GM10847 (cell line): ENCODE results near the gene B3GALNT2.

Experiments used
- POLR2A ChIP-seq: IDR thresholded peaks from 2 replicates; pipeline ENCODE4 v1.6.1; 2011; ENCODE audit not compliant: insufficient read length; ENCODE audit errors: extremely low read depth

Gene B3GALNT2

DNA sequence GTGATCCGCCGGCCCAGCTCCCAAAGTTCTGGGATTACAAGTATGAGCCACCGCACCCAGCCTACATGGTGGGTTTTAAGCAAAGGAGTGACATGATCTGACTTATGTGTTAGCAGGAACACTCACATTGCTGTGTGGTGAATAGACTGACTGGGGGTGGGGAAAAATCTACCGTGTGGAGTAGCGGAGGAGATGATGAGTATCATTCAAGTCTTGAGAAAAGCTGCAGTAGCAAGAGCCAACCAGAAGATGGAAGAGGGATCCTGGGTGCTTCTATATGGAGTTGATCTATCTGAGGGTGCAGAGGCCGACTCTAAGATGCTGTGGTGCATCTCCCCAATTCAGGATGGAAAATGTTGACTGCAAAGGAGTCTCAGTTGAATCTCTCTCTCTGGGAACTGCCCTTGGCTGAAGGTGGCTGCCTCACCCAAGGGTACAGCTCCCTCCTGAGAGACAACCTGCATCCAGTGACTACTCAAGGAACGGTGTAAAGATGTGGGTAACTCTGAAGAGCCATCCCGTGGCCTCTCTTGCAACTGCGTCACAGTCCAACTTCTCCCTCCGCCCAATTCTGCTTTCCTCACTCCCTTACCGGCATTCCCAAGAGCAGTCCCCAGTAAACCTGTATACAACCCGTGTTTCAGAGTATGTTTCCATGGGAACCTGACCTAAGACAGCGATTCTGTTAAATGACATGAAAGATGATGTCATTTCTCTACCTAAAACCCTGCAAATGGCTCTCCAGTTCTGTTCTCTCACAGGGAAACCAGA lies 7.4 kb upstream of the B3GALNT2 start:
- TF ChIP-seq POLR2A = no peak

DNA sequence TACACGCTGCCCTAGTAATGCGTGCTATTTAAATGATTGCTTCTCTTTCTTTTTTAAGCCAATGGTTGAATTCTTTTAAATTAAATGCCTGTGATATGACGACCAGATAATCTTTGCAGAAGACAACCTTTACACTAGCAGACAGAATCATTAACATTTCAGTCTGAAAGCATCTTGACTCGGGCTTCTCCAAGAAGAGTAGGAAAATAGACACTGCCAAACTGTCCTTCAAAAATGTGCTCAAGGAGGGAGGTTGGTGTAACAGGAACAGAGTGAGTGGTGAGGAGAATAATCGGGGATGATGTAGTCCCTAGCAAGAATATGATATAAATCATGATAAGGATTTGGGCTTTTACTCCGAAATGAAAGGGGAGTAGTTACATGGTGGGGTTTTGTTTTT lies 6.6 kb upstream of the B3GALNT2 start:
- no peak for TF ChIP-seq POLR2A

DNA sequence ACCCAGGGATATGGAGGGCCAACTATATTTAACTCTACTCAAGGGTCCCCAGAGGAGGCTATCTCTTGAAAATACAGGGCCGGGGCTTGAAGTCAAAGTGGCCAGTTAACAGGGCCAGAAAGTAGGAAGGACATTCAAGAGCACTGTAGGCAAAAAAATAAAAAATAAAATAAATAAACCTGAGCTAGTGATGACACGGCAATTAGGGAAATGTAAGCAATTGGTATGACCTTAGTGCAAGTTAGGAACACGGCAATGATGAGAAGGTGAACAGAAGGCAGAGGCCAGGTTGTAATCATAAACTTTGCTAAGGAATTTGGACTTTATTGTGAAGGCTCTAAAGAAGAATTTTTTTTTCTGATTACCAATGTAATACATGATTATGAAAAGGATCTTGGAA lies 3.4 kb upstream of the B3GALNT2 start:
- no peak for TF ChIP-seq POLR2A

DNA sequence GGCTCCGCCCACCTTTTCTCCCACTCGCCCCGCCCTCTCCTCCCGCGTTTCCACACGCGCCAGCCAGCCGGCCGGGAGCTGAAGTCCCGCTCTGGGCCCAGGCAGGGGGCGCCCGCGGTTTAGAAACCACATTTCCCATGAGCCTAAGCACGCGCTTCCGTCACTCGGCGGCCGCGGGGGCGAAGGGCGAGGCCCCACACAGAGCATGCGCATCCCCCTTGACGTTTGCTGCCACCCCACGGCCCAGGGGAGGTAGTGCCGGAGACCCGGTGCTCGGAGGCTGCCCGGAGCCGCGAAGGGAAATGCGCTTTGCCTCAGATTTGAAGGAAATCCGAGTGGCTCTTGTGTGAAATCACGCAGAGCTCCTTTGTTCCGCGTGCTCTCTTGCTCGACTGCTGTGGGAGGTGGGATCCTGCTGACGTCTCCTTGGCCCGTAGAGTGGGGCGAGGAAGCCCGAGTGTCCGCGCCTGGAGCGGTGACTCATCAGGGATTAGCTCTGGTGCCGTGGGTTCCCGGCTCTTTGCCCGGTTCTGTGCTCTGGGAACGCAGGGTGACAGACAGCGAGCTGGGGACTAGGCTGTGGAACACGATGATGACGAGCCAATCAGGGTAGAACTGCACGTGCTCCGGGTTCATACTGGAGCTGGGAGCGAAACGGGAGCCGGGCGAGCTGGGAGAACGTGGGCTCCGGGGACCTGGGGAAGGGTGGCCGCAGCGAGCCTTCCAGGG lies 406 bp upstream of the B3GALNT2 start:
- peak; percentile 52 for TF ChIP-seq POLR2A

DNA sequence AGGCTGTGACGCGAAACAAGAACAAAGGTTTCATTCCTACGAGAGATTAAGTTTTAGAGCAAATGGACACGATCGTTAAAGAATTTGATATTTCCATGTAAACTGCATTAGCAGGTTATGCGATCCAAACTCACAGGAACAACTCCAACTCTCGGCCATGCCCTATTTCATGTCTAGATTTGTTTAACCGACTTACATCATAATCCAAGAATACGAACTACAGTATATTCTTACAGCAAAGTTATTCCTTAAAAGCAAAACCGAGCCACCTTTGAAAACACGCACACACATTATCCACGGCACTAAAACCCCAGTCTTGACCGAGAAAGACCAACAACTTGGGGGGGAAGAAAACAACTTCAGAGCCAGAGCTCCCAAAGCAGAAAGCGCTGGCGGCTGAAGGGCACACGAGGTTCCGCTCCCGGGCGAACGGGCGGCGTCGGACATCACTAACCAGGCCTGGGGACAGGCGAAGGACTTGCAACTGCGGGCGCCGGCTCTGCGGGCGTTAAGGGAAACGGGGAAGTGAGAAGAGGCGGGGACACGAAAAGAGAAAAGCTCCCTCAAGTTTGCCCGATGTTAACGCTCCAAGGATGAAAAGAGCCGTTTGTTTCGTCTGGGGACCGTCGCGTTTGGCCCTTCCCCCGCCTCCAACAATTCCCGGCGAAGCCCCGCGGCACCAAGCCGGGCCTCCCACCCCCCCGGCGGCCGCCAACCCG lies 690 bp downstream of the B3GALNT2 start:
- no peak for TF ChIP-seq POLR2A

DNA sequence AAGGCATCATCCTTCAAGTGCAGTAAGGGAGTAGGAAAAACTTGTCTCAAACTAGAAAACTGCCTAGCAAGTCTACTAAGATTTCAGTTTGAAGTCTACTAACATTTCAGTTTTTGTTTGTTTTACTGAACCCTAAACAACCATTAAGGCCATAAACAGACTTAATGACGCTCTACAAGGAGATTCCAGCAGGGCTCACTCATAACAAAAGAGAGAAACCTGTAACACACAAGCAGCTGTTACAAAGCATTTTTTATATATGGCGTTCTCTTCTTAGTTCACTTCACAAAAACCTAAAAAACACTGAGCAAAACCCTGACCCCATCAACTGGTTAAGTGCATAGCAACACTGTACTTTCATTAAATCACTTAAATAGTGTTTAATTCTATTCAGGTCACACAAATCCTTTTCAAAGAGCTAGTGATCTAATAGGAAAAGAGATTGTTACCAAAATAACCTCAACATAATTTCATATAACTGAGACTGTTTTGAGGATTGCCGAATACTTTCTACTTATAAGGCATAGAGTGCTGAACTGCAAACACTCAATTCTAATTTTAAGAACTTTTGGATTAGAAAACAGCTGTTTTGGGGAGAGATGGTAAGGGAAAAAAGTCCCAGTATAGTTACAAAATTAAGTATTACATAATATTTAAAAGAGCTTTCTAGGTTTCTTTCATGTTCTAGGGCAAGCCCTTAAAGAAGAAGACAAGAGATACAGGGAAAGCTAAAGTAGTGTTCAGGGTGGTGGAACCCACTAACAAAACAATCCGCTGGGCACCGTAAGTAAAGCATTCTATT lies 1.4 kb downstream of the B3GALNT2 start:
- no peak for TF ChIP-seq POLR2A

DNA sequence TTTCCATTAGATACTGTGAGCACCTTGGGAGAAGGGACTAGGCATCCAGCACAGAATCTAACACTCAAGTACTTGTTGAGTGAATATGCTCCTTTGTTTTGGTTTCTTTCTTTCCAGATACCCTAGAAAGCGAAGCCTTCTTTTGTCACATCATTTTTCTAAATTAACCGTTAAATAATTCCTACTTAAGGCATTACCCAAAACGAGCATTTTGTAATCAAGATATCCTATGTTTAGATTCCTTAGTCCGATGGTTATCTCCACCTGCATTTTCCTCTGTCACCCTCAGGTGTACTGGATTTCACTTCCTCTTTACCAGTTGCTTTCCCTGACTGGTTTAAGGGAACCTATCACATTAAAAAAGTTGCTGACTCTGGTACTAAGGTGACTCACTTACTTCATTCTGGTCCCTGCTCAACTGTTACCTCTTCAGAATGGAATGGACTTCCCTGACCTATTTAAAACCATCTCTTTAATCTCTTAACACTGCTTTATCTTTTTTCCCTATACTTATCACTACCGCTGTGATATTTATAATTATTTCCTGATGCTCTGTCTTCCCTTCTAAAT lies 3.2 kb downstream of the B3GALNT2 start:
- TF ChIP-seq POLR2A = no peak

DNA sequence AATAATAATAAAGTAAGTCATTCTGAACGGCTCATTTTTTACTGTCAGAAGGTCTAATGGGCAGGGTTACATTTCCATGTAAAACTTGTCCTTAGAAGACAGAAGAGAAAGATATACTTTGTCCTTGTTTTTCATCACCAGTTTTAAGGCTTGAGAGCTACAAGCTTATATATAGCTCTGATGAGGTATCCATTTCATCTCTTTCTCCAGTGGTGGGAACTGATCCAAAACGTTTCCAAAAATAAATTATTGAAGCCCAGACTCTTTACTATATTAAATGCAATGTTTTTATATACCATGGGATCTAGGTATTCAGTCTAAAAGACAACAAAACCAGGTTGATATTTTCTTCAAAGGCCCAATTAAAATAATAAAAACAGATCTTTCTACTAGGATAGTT lies 8.7 kb downstream of the B3GALNT2 start:
- TF ChIP-seq POLR2A = no peak

DNA sequence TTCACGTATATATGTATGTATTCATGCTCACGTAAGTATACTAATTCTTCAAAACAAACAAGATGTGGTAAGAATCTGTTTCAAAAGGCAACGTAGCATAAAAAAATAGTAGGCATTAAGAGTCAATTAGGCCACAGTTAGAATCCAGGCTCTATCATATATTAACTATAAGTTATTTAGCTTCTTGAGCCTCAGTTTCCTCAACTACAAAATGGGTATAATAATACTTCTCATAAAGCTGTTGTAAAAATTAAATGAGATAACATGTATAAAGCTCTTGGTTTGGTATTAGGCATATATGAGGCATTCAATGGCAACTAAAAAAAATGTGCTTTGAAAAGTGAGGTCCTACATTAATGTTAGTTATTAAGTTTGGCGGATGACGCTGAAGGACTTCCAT lies 9.2 kb downstream of the B3GALNT2 start:
- TF ChIP-seq POLR2A = no peak

DNA sequence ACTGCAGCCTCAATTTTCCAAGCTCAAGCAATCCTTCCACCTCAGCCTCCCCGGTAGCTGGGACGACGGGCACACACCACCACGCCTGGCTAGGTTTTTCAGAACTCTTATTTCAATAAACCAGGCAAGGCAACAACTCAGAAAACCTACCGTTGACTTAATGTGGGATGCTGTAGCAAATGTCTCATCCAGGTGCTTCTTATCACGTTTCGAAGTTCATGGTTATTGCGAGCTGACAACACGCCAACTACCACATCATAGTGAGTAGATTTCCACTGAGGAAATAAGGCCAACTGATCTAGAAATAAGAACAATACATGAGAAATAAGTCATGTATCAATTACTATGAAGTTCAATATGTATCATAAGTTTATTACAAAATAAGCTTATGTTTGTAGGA lies 9.7 kb downstream of the B3GALNT2 start:
- TF ChIP-seq POLR2A = no peak

DNA sequence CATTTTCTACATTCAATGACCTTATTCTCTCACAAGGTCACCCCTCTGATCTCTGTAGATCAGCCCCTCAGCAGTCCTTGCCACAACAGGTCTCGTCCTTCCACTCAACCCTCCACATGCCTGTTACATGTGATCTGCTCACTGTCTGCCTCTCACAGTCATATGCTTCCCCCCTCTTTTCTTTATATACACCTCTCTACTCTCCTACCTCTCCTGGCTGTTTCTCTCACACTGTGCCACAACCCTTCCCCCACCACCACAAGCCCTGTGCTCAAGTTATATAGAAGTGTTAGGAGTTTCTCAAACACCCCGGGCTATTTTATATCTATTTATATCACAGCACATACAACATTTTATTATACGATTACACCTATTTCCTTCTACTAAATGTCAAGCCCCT lies 12.6 kb downstream of the B3GALNT2 start:
- no peak for TF ChIP-seq POLR2A

DNA sequence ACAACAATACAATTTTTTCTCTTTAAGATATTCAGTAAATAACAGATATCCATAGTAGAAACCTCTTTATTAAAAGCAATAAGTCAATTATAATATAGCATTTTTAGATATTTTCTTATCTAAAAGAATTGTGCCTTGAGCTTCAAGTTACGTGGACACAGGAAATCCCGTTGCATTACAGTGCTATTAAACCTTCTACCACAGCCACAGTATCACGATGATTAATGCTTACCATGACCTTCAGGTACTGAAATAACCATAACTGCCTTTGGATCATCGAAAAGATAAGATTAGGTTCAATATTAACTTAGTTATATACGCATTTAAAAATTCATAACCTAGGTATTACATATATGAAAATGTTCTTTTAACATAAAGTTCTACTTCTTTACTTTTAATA lies 17.9 kb downstream of the B3GALNT2 start:
- no peak for TF ChIP-seq POLR2A

DNA sequence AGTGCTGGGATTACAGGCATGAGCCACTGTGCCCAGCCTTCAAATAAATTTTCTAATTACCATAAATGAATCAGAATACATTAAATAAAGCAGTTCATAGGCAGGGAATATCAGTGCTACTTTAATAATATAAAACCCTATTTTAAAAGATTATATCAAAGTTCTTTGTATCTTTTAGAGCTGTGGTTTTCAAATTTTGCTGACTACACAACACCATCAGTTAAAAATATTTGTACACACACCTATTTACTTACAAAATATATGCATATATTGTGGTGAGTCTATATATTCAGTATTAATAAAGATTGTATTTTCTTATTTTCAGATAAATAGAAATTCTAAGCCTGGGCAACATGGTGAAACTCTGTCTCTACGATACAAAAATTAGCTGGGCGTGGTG lies 18.7 kb downstream of the B3GALNT2 start:
- no peak for TF ChIP-seq POLR2A

DNA sequence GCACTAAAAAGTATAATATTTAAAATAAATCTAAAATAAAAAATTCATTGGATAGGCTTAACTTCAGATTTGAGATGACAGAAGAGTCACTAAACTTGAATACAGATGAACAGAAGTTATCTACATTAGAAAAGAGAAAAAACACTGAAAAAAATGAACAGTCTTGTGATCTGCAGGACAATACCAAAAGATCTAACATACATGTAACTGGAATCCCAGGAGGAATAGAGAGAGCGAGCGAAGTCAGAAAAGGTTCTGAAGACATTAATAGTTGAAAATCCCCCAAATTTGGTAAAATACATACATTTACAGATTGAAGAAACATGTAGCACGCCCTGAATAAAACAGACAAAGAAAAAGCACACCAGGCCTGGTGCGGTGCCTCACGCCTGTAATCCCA lies 21.2 kb downstream of the B3GALNT2 start:
- TF ChIP-seq POLR2A = no peak

DNA sequence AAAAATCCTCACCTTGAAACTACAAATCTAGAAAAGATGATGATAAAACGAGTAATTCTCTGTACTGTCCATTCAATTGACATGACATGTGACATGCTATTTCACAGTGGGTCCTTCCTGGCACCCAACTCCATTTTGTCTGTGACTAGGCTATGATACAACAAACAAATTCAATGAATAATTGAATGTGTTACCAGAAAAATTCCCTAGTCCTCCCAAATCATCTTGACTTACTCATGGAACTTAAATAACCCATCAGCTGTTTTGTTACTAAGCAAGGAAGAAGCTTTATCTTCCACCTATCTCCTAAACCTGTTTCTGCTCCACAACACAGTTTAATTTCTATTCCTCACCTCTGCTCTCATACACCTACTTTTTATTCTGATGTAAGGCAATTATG lies 30.4 kb downstream of the B3GALNT2 start:
- TF ChIP-seq POLR2A = no peak
